ENCODE results near the gene ESR2. TPM values are rescaled to one million over a fixed set of nuclear protein-coding genes. Genes with fewer than 3 reads are reported as not detected.

ESR2 gene
- total RNA-seq, 1 experiment from 2014 or later: not detected

- Histone ChIP-seq H3K27me3 (no peaks in the 10 kb centered on the region), H3K4me3 (no peak overlapping the region), H3K36me3 (no peaks in the 10 kb centered on the region), H3K9me3 (no peaks in the 10 kb centered on the region)
- DNase-seq: no peak
Measured at GRCh38 chr14:64281805-64282204, 12.4 kb downstream of the ESR2 start.

GRCh38 chr14:64279704-64280668 is 14.2 kb downstream of the ESR2 start:
- DNase-seq: no peak
- no peaks in the 10 kb centered on the region for H3K36me3 ChIP-seq
- no peaks in the 10 kb centered on the region for H3K27me3 ChIP-seq
- H3K9me3 ChIP-seq: no peaks in the 10 kb centered on the region
- no peak overlapping the region for H3K4me3 ChIP-seq

GRCh38 chr14:64278458-64278857 is 15.7 kb downstream of the ESR2 start:
- Histone ChIP-seq H3K4me3 (no peak overlapping the region), H3K9me3 (no peaks in the 10 kb centered on the region), H3K27me3 (no peaks in the 10 kb centered on the region), H3K36me3 (no peaks in the 10 kb centered on the region)
- DNase-seq: no peak

- no peaks in the 10 kb centered on the region for H3K36me3 ChIP-seq
- no peak for DNase-seq
- H3K4me3 ChIP-seq: no peak overlapping the region
- H3K9me3 ChIP-seq: no peaks in the 10 kb centered on the region
- no peaks in the 10 kb centered on the region for H3K27me3 ChIP-seq
Measured at GRCh38 chr14:64272019-64272418, 22.2 kb downstream of the ESR2 start.

GRCh38 chr14:64266239-64266638 is 27.9 kb downstream of the ESR2 start:
- no peak for DNase-seq
- Histone ChIP-seq H3K27me3 (no peaks in the 10 kb centered on the region), H3K4me3 (no peak overlapping the region)

GRCh38 chr14:64265222-64265621 is 28.9 kb downstream of the ESR2 start:
- no peaks in the 10 kb centered on the region for H3K36me3 ChIP-seq
- no peaks in the 10 kb centered on the region for H3K9me3 ChIP-seq
- H3K4me3 ChIP-seq: no peak overlapping the region
- no peaks in the 10 kb centered on the region for H3K27me3 ChIP-seq
- DNase-seq: no peak

More at GRCh38 chr14:64266239-64266638, 27.9 kb downstream of the ESR2 start:
- Histone ChIP-seq H3K36me3 (no peaks in the 10 kb centered on the region), H3K9me3 (no peaks in the 10 kb centered on the region)

GRCh38 chr14:64260418-64260817 is 33.8 kb downstream of the ESR2 start:
- H3K4me3 ChIP-seq: no peak overlapping the region
- no peak for DNase-seq

GRCh38 chr14:64255756-64256155 is 38.4 kb downstream of the ESR2 start:
- no peaks in the 10 kb centered on the region for H3K36me3 ChIP-seq
- DNase-seq: no peak
- no peaks in the 10 kb centered on the region for H3K27me3 ChIP-seq
- H3K4me3 ChIP-seq: no peak overlapping the region
- H3K9me3 ChIP-seq: no peaks in the 10 kb centered on the region

More at GRCh38 chr14:64260418-64260817, 33.8 kb downstream of the ESR2 start:
- Histone ChIP-seq H3K27me3 (no peaks in the 10 kb centered on the region), H3K36me3 (no peaks in the 10 kb centered on the region), H3K9me3 (no peaks in the 10 kb centered on the region)

- DNase-seq: no peak
- Histone ChIP-seq H3K9me3 (no peaks in the 10 kb centered on the region), H3K4me3 (no peak overlapping the region), H3K36me3 (no peaks in the 10 kb centered on the region), H3K27me3 (no peaks in the 10 kb centered on the region)
Measured at GRCh38 chr14:64253672-64254071, 40.5 kb downstream of the ESR2 start.

- Histone ChIP-seq H3K27me3 (no peaks in the 10 kb centered on the region), H3K9me3 (no peaks in the 10 kb centered on the region), H3K4me3 (no peak overlapping the region), H3K36me3 (no peaks in the 10 kb centered on the region)
- no peak for DNase-seq
Measured at GRCh38 chr14:64249363-64249762, 44.8 kb downstream of the ESR2 start.

- Histone ChIP-seq H3K36me3 (no peaks in the 10 kb centered on the region), H3K4me3 (no peak overlapping the region), H3K9me3 (no peaks in the 10 kb centered on the region), H3K27me3 (no peaks in the 10 kb centered on the region)
- no peak for DNase-seq
Measured at GRCh38 chr14:64248689-64249088, 45.5 kb downstream of the ESR2 start.

GRCh38 chr14:64247195-64247594 is 47.0 kb downstream of the ESR2 start:
- no peak for DNase-seq
- Histone ChIP-seq H3K36me3 (no peaks in the 10 kb centered on the region), H3K4me3 (no peak overlapping the region), H3K9me3 (no peaks in the 10 kb centered on the region), H3K27me3 (no peaks in the 10 kb centered on the region)

- no peaks in the 10 kb centered on the region for H3K27me3 ChIP-seq
- no peaks in the 10 kb centered on the region for H3K36me3 ChIP-seq
- no peak overlapping the region for H3K4me3 ChIP-seq
- DNase-seq: no peak
- H3K9me3 ChIP-seq: no peaks in the 10 kb centered on the region
Measured at GRCh38 chr14:64246688-64247087, 47.5 kb downstream of the ESR2 start.

GRCh38 chr14:64245491-64245890 is 48.7 kb downstream of the ESR2 start:
- H3K36me3 ChIP-seq: no peaks in the 10 kb centered on the region
- H3K27me3 ChIP-seq: no peaks in the 10 kb centered on the region
- H3K9me3 ChIP-seq: no peaks in the 10 kb centered on the region
- no peak overlapping the region for H3K4me3 ChIP-seq
- no peak for DNase-seq

GRCh38 chr14:64244279-64244678 is 49.9 kb downstream of the ESR2 start:
- DNase-seq: peak; percentile 39
- no peak overlapping the region for H3K4me3 ChIP-seq
- H3K27me3 ChIP-seq: no peaks in the 10 kb centered on the region
- H3K9me3 ChIP-seq: no peaks in the 10 kb centered on the region
- no peaks in the 10 kb centered on the region for H3K36me3 ChIP-seq

GRCh38 chr14:64238631-64239030 is 55.5 kb downstream of the ESR2 start:
- Histone ChIP-seq H3K9me3 (no peaks in the 10 kb centered on the region), H3K36me3 (no peaks in the 10 kb centered on the region), H3K4me3 (no peak overlapping the region), H3K27me3 (no peaks in the 10 kb centered on the region)
- DNase-seq: no peak

GRCh38 chr14:64238049-64238448 is 56.1 kb downstream of the ESR2 start:
- no peak overlapping the region for H3K4me3 ChIP-seq
- no peaks in the 10 kb centered on the region for H3K36me3 ChIP-seq
- H3K27me3 ChIP-seq: no peaks in the 10 kb centered on the region
- no peaks in the 10 kb centered on the region for H3K9me3 ChIP-seq
- no peak for DNase-seq
